K562 (cell line): ENCODE results near the gene VWA3B. TPM values are rescaled to one million over a fixed set of nuclear protein-coding genes. Genes with fewer than 3 reads are reported as not detected.

ENCODE experiments used
- ATAC-seq: fragments of 200-7000 bp; cut with Tn5 transposase; 3 replicates; pipeline ENCODE4 v1.9.1; 2020; ENCODE audit warnings: moderate library complexity
- BruUV-seq: library from RNA; stranded (reverse); fragments of 400-500 nt; replicated peaks from 2 replicates; lab custom pipeline; 2021; lab: Mats Ljungman, UMichigan
- CTCF ChIA-PET: fragments of 300-600 bp; formaldehyde crosslinking; extraction: SDS; loops from one replicate; lab custom pipeline; 2021; ENCODE audit warnings: low intra/inter-chr PET ratio; lab: Yijun Ruan, JAX
- POLR2A ChIA-PET: fragments of 300-600, 350-650 bp; sonication (Branson Sonifier 250); formaldehyde crosslinking; extraction: SDS; loops from one replicate; lab custom pipeline; 2021; ENCODE audit warnings: antibody characterized with exemption, inconsistent platforms; lab: Yijun Ruan, JAX
- DNase-seq, 4 experiments: peaks; one replicate each; pipeline versions ENCODE4 v3.0.0 to v3.0.0-alpha.2; 2011 to 2018; ENCODE audit warnings: low spot score in 3 of 4, mixed read lengths in 3 of 4; ENCODE audit errors: extremely low read depth in 1 of 4
- FAIRE-seq: peaks from 2 replicates; lab custom pipeline; 2011; peaks lifted over from hg19 to GRCh38; lab: Jason Lieb, UNC
- H2AFZ ChIP-seq: 2 replicates; pipeline ENCODE4 v1.6.0; 2011; ENCODE audit warnings: low read depth, low read length, control low read depth, inconsistent platforms
- H3K27ac ChIP-seq: fragments of 200-600 bp; 3 replicates; pipeline ENCODE4 v1.8.0; 2011; ENCODE audit warnings: low read depth, mild to moderate bottlenecking, control low read depth, inconsistent platforms, low read length, moderate library complexity, mixed read lengths; ENCODE audit errors: extremely low read depth
- H3K27me3 ChIP-seq, 2 experiments: fragments of 300-600 bp in 1 of 2; 2 replicates in 1 of 2; 3 replicates in 1 of 2; pipeline versions ENCODE4 v1.6.0 to v1.8.0; 2011; ENCODE audit warnings: inconsistent platforms in 2 of 2, low read length in 2 of 2, mild to moderate bottlenecking in 1 of 2, mixed read lengths in 1 of 2, moderate library complexity in 1 of 2; ENCODE audit not compliant: control insufficient read depth in 2 of 2, insufficient read depth in 2 of 2
- H3K36me3 ChIP-seq: fragments of 300-600 bp; 3 replicates; pipeline ENCODE4 v1.8.0; 2011; ENCODE audit warnings: mild to moderate bottlenecking, low read length, inconsistent platforms; ENCODE audit not compliant: control insufficient read depth, insufficient read depth
- H3K4me1 ChIP-seq, 2 experiments: fragments of 200-600 bp in 1 of 2; replicated peaks in 1 of 2; 2 replicates in 1 of 2; 3 replicates in 1 of 2; pipeline versions ENCODE4 v1.5.1 to v1.8.0; 2011; ENCODE audit warnings: inconsistent platforms in 2 of 2, low read length in 2 of 2, mild to moderate bottlenecking in 1 of 2, mixed read lengths in 1 of 2, moderate library complexity in 1 of 2; ENCODE audit not compliant: control insufficient read depth in 2 of 2, insufficient read depth in 2 of 2
- H3K4me2 ChIP-seq: 2 replicates; pipeline ENCODE4 v1.6.1; 2011; ENCODE audit warnings: low read length, control low read depth, inconsistent platforms, mixed read lengths; ENCODE audit not compliant: insufficient read depth
- H3K4me3 ChIP-seq: fragments of 200-600 bp; sonication (generic), shearing (Covaris generic); 2 replicates; pipeline ENCODE4 v1.5.1; 2016; ENCODE audit warnings: control low read depth, inconsistent platforms
- H3K79me2 ChIP-seq: fragments of 200-600 bp; 3 replicates; pipeline ENCODE4 v1.8.0; 2011; ENCODE audit warnings: low read length, inconsistent platforms; ENCODE audit not compliant: control insufficient read depth, insufficient read depth
- H3K9ac ChIP-seq, 2 experiments: 2 replicates each; pipeline versions ENCODE4 v1.6.0 to v1.6.1; 2011; ENCODE audit warnings: low read depth in 2 of 2, low read length in 2 of 2, control low read depth in 1 of 2, inconsistent platforms in 1 of 2, mild to moderate bottlenecking in 1 of 2, mixed read lengths in 1 of 2; ENCODE audit not compliant: insufficient read depth in 1 of 2
- H3K9me1 ChIP-seq: one replicate; pipeline ENCODE4 v1.6.0; 2011; ENCODE audit warnings: inconsistent platforms, mild to moderate bottlenecking, low read length, moderate library complexity; ENCODE audit not compliant: control insufficient read depth, insufficient read depth
- H3K9me3 ChIP-seq: replicated peaks from 2 replicates; pipeline ENCODE4 v1.5.1; 2011; ENCODE audit warnings: low read depth, low read length, inconsistent platforms; ENCODE audit not compliant: control insufficient read depth, insufficient read depth
- H4K20me1 ChIP-seq: replicated peaks from 2 replicates; pipeline ENCODE4 v1.6.1; 2011; ENCODE audit warnings: low read length, inconsistent platforms, mixed read lengths; ENCODE audit not compliant: control insufficient read depth, insufficient read depth
- CREB1 ChIP-seq, 2 experiments: sonication (generic) in 1 of 2; formaldehyde crosslinking in 1 of 2; IDR thresholded peaks; 2 replicates each; pipeline versions ENCODE4 v1.6.1 to v1.8.0; 2012 to 2022; ENCODE audit warnings: inconsistent platforms in 1 of 2, mild to moderate bottlenecking in 1 of 2, missing genetic modification reagents in 1 of 2, moderate library complexity in 1 of 2
- FOXJ3 ChIP-seq: sonication (generic); formaldehyde crosslinking; IDR thresholded peaks from 2 replicates; pipeline ENCODE4 v1.4.0; 2020; ENCODE audit warnings: mild to moderate bottlenecking, missing genetic modification reagents
- FOXO4 ChIP-seq: fragments of 450-650 bp; formaldehyde crosslinking; IDR thresholded peaks from 2 replicates; pipeline ENCODE4 v1.4.0; 2020; ENCODE audit warnings: mild to moderate bottlenecking, moderate library complexity
- GABPA ChIP-seq: fragments of 200-800 bp; sonication (Bioruptor generic); conservative IDR thresholded peaks from 2 replicates; pipeline ENCODE4 v1.6.1; 2016; ENCODE audit warnings: low read depth, missing genetic modification characterization, missing compliant biosample characterization
- RBM34 ChIP-seq: fragments of 200-400 bp; formaldehyde crosslinking; IDR thresholded peaks from 2 replicates; pipeline ENCODE4 v1.6.1; 2018; ENCODE audit warnings: low read length, borderline replicate concordance; ENCODE audit not compliant: insufficient read depth
- ZBTB49 ChIP-seq: sonication (generic); formaldehyde crosslinking; IDR thresholded peaks from 2 replicates; pipeline ENCODE4 v1.8.0; 2022; ENCODE audit warnings: missing genetic modification reagents, mild to moderate bottlenecking, borderline replicate concordance
- ZNF507 ChIP-seq: conservative IDR thresholded peaks from 2 replicates; pipeline ENCODE4 v1.6.1; 2017; ENCODE audit warnings: missing genetic modification characterization, missing compliant biosample characterization
- ZSCAN29 ChIP-seq: fragments of 450-650 bp; IDR thresholded peaks from 2 replicates; pipeline ENCODE4 v1.6.1; 2017
- WGBS: fragments of 100-300 bp; shearing (Covaris generic); methylation state at CpG from one replicate; pipeline ENCODE4 v1.1.6; 2016; ENCODE audit warnings: low coverage, mixed read lengths; ENCODE audit not compliant: insufficient coverage; ENCODE audit errors: missing lambda C conversion rate; 5-methylcytosine and 5-hydroxymethylcytosine counted together
- in situ Hi-C: fragments of 300-500 bp; cut with MboI; formaldehyde crosslinking; loops from 4 replicates; pipeline ENCODE4 v1.15.0; 2018; ENCODE audit warnings: inconsistent platforms, mixed read lengths
- intact Hi-C: fragments of 100-400 bp; cut with micrococcal nuclease; formaldehyde crosslinking; loops from 2 replicates; pipeline ENCODE4 v1.14.2; 2022
- polyA plus RNA-seq, 8 experiments: library from polyadenylated mRNA; depleted of rRNA in 4 of 8; stranded (reverse) in 5 of 8; unstranded in 3 of 8; fragments of >200 nt; fragmentation: Nextera tagmentation in 2 of 8; fragmentation: Illumina TruSeq in 1 of 8; extraction: Ambion mirVana in 2 of 8; extraction: Trizol in 1 of 8; gene quantifications; 2 replicates each; pipeline versions ENCODE4 v1.2.1 to v1.2.3, GENCODE V29; 2011 to 2014; ENCODE audit warnings: inconsistent platforms in 1 of 8, missing spikeins in 1 of 8
- total RNA-seq, 7 experiments: library from RNA; depleted of rRNA in 6 of 7; stranded (reverse); fragments of >200 nt in 6 of 7; fragmentation: Illumina TruSeq in 2 of 7; extraction: Trizol in 2 of 7; gene quantifications; 2 replicates each; pipeline versions ENCODE4 v1.2.1 to v1.2.3, GENCODE V29; 2011 to 2021; ENCODE audit warnings: low replicate concordance in 1 of 7
- TF ChIP-seq, protein P1 (sequence below): IDR thresholded peaks from 2 replicates; pipeline ENCODE4 v1.6.1; 2011; ENCODE audit warnings: borderline replicate concordance, low read depth, mild to moderate bottlenecking, moderate library complexity, low read length; ENCODE audit not compliant: insufficient read depth, poor library complexity, severe bottlenecking
- TF ChIP-seq, protein P2 (sequence below): sonication (generic); formaldehyde crosslinking; IDR thresholded peaks from 2 replicates; pipeline ENCODE4 v1.8.0; 2023; ENCODE audit warnings: mild to moderate bottlenecking, missing genetic modification reagents

Gene VWA3B
- total and polyA plus RNA-seq, 9 of the 15 experiments (the other 6 are each of a cell fraction or from before 2014, with no cell fraction given): not detected

DNA sequence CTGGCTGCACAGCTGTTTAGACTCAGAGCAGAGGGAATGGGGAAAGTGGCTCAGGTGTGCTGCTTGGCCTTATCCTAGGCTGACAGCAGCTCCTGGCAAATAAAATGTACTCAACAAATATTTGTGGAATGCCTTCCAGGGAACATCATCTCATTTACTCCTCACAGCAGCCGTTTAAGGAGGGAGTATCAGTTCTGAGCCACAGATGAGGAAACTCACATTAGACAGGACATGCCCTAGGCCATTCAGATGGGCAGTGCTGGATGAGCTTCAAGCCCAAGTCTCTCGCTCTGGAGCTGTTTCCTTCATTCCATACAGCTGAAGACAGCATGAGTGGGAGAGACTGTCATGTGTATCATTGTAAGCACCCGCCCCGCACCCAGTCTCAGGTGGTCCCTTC lies 129.6 kb downstream of the VWA3B start:
- H3K27me3 ChIP-seq: peaks cover 11 to 26% of the 10 kb centered on the region in 2 experiments; a peak in 4 of 5 replicates
- FAIRE-seq: no peak
- H3K9me1 ChIP-seq: no peaks in the 10 kb centered on the region
- H3K4me3 ChIP-seq: no peak overlapping the region
- BruUV-seq: no TSS peak
- in situ Hi-C loops (no loop called here), intact Hi-C loops (no loop called here)
- TF ChIP-seq, protein P1, sequence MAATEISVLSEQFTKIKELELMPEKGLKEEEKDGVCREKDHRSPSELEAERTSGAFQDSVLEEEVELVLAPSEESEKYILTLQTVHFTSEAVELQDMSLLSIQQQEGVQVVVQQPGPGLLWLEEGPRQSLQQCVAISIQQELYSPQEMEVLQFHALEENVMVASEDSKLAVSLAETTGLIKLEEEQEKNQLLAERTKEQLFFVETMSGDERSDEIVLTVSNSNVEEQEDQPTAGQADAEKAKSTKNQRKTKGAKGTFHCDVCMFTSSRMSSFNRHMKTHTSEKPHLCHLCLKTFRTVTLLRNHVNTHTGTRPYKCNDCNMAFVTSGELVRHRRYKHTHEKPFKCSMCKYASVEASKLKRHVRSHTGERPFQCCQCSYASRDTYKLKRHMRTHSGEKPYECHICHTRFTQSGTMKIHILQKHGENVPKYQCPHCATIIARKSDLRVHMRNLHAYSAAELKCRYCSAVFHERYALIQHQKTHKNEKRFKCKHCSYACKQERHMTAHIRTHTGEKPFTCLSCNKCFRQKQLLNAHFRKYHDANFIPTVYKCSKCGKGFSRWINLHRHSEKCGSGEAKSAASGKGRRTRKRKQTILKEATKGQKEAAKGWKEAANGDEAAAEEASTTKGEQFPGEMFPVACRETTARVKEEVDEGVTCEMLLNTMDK: no peak
- TF ChIP-seq GABPA (tag) (no peak), ZSCAN29 (no peak), ZNF507 (tag) (no peak), CREB1 (IDR thresholded peaks at IDR 0.05) (no peak), CREB1 (CRISPR knock-in tag; IDR thresholded peaks at IDR 0.05) (no peak), FOXJ3 (CRISPR knock-in tag) (no peak), FOXO4 (CRISPR knock-in tag) (no peak), ZBTB49 (CRISPR knock-in tag) (no peak), RBM34 (no peak)
- TF ChIP-seq, protein P2, sequence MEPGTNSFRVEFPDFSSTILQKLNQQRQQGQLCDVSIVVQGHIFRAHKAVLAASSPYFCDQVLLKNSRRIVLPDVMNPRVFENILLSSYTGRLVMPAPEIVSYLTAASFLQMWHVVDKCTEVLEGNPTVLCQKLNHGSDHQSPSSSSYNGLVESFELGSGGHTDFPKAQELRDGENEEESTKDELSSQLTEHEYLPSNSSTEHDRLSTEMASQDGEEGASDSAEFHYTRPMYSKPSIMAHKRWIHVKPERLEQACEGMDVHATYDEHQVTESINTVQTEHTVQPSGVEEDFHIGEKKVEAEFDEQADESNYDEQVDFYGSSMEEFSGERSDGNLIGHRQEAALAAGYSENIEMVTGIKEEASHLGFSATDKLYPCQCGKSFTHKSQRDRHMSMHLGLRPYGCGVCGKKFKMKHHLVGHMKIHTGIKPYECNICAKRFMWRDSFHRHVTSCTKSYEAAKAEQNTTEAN (CRISPR knock-in tag): no peak
- no peaks in the 10 kb centered on the region for H3K4me1 ChIP-seq
- H2AFZ ChIP-seq: no peak overlapping the region
- H3K27ac ChIP-seq: no peak overlapping the region
- H3K4me2 ChIP-seq: no peak overlapping the region
- DNase-seq: no peak
- no peaks in the 10 kb centered on the region for H3K79me2 ChIP-seq
- no peak for ATAC-seq
- ChIA-PET POLR2A (interaction anchor here (0.6 kb wide), 1 partner anchor 18 kb away, joined by 3 read pairs; no protein-coding TSS in a partner anchor), CTCF (no interaction called here)
- no peaks in the 10 kb centered on the region for H4K20me1 ChIP-seq
- no peaks in the 10 kb centered on the region for H3K9me3 ChIP-seq
- no peak overlapping the region for H3K9ac ChIP-seq
- 0% methylated on average over 4 of the region's 4 CpGs for WGBS
- H3K36me3 ChIP-seq: no peaks in the 10 kb centered on the region
